ENCODE results near the gene THSD4.

DNA sequence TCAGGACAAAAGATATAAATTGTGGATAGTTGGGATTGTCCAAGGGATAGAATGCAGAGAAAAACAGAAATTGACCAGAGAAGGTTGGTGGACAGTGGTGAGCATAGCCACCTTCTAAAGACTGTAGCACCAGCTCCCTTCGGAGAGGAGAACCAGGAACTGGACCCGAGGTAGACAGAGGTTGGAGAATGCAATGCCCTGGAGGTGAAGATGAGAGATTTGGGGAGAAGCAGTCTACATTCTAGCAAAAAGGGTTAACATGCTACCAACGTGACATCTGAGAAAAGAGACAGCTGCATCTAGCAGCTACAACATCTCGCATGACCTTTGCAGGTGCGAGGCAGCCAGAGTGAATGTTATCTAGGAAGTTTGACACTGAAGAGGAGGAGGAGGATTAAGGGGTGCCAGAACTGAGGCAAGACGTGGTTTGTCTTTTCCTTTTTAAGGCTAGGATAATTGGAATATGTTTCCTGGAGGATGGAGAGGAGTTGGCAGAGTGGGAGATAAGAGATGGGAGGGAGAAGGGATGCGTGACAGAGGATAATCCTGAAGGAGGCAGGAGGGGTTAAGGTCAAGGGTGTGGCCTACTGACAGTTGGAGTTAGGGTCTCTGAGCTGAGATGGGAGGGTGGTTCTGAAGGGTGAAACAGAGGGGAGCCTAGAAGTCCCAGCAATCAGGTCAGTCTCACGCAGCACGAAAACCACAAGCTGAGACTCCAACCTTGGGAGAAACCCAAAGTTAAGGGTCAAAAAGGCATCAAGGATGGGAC is 591.4 kb downstream of the THSD4 start:
- TF ChIP-seq, protein P1, sequence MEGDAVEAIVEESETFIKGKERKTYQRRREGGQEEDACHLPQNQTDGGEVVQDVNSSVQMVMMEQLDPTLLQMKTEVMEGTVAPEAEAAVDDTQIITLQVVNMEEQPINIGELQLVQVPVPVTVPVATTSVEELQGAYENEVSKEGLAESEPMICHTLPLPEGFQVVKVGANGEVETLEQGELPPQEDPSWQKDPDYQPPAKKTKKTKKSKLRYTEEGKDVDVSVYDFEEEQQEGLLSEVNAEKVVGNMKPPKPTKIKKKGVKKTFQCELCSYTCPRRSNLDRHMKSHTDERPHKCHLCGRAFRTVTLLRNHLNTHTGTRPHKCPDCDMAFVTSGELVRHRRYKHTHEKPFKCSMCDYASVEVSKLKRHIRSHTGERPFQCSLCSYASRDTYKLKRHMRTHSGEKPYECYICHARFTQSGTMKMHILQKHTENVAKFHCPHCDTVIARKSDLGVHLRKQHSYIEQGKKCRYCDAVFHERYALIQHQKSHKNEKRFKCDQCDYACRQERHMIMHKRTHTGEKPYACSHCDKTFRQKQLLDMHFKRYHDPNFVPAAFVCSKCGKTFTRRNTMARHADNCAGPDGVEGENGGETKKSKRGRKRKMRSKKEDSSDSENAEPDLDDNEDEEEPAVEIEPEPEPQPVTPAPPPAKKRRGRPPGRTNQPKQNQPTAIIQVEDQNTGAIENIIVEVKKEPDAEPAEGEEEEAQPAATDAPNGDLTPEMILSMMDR (IDR thresholded peaks at IDR 0.05; ENCODE audit: poor library complexity, severe bottlenecking): no peak
- no peak for TF ChIP-seq EZH2 (IDR thresholded peaks at IDR 0.05; ENCODE audit: borderline replicate concordance, insufficient read depth, low read length, poor library complexity, severe bottlenecking)

All from neural cell (in vitro differentiated cells).